Germinal center (tissue), 1 donor: ENCODE data around the gene HMCES.
"Not testable (repeated sequence)": the region's sequence is repeated elsewhere in the genome, so short reads cannot be mapped to it uniquely, and the experiment has no call there.

Experiments used
- DNase-seq: peaks from one replicate; pipeline ENCODE4 v3.0.0; 2012; ENCODE audit warnings: mixed read lengths, low spot score

HMCES gene

DNA sequence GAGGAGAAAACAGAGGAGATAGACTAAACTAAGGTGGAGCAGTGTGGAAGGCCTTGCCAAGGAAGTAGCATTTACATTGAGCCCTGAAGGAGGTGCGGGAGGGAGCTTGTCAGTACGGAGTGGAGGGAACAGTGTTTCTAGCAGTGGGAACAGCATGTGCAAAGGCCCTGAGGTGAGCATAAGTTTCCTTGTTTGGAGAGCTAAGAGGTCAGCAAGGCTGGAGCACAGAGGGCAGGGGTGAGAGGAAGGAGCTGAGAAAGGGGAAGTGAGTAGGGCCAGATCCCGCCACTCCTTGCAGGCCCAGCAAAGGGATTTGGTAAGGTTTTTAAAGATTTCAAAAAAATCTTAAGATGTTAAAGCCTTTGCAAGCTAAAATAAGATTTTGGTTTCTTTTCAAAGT lies 70.1 kb downstream of the HMCES start:
- DNase-seq = no peak

DNA sequence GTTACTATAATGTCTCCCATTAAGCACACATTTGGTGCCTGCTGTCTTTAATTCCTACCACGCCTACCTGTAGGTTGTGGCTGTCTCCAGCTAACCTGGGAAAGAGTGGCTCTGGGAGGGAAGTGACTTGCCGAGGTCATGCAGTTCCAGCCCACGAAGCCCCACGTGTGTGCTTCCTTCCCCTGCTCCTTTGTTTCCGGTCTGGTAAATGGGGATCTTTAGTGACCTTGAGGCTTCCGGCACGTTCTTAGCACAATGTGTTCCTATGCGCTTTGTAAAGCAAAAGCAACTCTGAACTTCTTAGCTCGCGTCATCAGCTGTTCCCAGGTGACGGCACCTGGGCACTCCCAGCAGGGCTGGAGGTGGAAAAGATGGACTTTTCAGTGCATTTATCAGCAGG lies 70.5 kb downstream of the HMCES start:
- not testable (repeated sequence) for DNase-seq

DNA sequence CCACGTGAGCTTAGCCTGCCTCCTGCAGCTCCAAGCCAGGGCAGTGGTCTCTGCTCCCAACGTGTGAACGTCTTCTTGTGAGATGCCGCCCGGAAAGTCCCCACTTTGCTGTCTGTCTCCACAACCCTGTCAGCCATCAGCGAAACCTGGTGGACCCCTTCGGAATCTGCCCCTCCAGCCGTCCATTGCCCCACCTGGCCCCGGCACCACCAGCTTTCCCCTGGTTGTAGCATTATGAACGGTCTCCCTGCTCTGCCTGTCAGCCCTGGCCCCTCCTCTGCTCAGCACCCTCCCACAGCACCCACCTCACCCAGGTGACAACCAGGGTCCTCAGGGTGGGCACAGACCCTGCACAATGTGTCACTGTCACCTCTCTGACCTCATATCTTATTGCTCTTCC lies 71.1 kb downstream of the HMCES start:
- no peak for DNase-seq

DNA sequence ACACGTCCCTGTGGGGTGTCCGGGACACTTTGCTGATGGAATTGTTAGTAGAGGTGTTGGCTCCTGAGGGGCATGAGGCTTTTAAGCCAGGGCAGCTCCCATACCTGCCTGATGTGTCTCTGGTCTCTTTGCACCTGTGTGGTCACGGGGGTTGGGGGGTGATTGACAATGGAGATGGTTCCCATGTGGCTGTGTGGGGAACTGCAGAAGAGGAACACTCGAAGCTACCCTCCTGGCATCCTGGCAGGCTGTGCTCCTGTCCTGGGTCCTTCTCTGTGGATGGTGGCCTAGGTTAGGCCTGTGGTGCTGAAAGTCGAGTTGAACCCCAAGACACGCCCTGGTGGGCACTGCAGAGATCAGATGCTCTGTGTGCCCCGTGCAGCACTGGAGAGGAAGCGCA lies 73.4 kb downstream of the HMCES start:
- peak; percentile 40 for DNase-seq

DNA sequence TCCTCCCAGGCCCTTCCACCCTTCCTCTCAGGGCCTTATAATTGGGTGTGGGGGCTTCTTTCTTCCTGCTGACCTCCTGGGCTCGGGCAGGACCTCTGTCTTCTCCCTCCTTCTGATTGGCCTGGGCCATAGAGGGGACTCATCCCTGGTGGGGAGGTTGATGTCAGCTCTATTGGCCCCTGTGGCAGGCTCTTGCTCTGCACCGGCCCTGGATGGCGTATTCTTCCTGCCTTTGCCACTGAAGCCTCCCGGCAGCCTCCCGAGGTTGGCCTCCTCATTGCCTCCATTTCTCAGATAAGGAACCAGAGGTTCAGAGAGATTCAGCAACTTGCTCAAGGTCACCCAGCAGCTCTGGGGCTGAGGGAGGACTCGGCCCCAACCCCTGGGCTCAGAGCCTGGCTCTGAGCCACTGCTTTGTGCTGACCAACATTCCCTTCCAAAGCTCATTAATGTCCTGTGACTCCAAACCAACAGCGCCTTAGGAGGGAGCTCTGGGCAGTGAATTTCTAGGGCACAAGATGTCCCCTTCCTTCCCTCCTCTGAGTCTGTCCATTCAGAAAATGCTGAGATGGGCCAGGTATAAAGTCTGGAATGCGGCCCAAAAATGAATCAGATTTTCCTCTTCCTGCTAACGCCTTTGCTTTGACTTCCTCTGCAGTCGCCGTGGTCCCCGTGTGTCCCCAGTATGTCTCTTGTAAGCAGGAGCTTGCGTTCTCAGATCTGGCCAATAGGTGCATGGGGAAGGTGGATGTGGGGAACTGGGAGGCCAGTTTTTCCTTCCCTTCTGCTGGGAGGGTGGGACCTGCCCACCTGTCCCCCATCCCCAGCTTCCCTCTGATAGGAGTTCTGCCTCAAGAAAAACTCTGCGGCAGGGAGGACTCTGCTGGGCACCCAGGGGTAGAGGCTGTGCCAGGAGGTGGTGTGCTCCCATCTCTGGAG lies 74.2 kb downstream of the HMCES start:
- DNase-seq = no peak

DNA sequence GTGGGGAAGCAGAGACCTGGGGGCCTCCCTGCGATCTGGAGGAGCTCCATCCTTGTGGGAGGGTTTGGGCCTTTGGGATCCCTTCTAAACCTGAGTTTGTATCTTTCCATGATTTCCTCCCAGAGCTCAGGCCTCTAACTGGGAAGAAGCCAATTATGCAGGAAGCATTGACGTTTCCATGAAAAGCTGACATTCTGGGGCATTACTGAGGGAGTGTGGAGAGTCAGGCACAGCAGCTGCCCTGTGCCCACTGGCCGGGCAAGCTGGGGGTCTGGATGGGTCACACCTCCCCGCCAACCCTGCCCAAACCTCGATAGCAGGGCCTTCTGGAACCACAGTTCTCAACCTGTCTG lies 74.9 kb downstream of the HMCES start:
- no peak for DNase-seq
